AG09309 (cell line): ENCODE results near the gene SH3GL1.

Source experiments
- DNase-seq: peaks from one replicate; pipeline ENCODE4 v3.0.0-alpha.2; 2010; ENCODE audit warnings: low read depth
- H3K4me3 ChIP-seq: 2 replicates; pipeline ENCODE4 v1.5.1; 2011; ENCODE audit warnings: mild to moderate bottlenecking, low read depth, low read length, moderate library complexity; ENCODE audit not compliant: control insufficient read depth
- TF ChIP-seq, protein P1 (sequence below): IDR thresholded peaks from 2 replicates; pipeline ENCODE4 v1.5.1; 2011; ENCODE audit warnings: mild to moderate bottlenecking, low read depth, low read length, inconsistent platforms; ENCODE audit not compliant: insufficient read depth, control insufficient read depth; ENCODE audit errors: missing control alignments

Gene SH3GL1

DNA sequence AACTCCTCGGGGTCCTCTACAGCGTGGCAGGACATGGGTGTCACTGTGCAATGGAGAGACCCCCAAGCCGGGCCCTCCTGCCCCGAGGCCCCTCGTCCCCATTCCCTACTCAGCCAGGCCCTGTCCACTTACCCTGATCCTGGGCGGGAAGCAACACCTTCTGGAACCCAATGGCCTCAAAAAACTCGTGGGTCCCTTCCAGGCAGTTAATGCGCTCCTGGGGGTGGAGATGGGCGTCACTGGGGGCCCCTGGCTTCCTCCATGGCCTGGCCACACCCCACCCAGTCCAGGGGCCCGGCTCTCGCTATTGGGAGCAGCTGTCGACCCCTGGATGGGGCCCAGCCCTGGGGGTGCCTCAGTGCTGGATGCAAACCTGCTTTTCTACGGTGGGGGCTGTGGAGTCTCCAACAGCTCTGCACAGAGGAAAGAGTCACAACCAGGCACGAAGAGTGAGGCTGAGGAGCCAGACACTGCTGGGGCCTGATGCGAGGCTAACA, 46.4 kb upstream of the SH3GL1 start:
- no peak for DNase-seq
- TF ChIP-seq, protein P1, sequence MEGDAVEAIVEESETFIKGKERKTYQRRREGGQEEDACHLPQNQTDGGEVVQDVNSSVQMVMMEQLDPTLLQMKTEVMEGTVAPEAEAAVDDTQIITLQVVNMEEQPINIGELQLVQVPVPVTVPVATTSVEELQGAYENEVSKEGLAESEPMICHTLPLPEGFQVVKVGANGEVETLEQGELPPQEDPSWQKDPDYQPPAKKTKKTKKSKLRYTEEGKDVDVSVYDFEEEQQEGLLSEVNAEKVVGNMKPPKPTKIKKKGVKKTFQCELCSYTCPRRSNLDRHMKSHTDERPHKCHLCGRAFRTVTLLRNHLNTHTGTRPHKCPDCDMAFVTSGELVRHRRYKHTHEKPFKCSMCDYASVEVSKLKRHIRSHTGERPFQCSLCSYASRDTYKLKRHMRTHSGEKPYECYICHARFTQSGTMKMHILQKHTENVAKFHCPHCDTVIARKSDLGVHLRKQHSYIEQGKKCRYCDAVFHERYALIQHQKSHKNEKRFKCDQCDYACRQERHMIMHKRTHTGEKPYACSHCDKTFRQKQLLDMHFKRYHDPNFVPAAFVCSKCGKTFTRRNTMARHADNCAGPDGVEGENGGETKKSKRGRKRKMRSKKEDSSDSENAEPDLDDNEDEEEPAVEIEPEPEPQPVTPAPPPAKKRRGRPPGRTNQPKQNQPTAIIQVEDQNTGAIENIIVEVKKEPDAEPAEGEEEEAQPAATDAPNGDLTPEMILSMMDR, result no peak
- H3K4me3 ChIP-seq, result no peak overlapping the region

DNA sequence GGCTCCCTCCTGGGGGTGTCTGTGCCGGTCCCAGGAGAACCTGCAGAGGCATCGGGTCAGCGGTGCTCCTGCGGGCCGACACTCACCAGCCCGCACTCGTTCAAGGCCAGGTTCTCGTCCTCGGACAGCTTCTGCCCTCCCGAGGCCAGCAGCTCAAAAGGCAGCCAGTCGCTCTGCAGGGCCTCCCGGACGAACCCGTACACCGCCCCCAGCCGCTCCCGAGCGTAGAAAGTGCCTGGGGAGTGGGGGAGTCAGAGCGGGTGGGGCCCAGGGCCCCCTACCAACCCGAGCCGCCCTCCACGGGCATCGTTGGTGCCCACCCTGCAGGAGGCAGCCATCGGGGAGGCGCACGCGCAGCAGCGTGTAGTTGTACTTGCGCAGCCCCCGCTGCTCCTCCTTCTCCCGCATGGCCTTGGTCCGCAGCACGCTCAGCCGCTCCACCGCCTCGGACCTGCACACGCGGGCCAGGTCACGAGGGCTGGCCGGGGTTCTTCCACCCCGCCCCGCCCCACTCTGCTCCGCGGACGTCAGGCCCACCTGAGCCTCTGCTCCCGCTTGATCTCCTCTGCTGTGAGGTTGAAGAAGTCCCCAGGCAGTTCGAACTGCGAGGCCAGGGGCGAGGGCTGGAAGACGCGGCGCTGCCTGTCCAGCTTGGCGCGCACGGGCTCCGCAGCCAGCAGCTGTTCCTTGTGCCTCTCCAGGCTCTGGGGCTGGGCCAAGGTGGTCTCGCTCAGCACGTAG, 45.8 kb upstream of the SH3GL1 start:
- H3K4me3 ChIP-seq, result no peak overlapping the region
- TF ChIP-seq, protein P1, result no peak
- DNase-seq, result no peak

GRCh38 chr19:4444765-4445741, 44.7 kb upstream of the SH3GL1 start:
- DNase-seq, result no peak
- TF ChIP-seq, protein P1, result no peak
- H3K4me3 ChIP-seq, result no peak overlapping the region

DNA sequence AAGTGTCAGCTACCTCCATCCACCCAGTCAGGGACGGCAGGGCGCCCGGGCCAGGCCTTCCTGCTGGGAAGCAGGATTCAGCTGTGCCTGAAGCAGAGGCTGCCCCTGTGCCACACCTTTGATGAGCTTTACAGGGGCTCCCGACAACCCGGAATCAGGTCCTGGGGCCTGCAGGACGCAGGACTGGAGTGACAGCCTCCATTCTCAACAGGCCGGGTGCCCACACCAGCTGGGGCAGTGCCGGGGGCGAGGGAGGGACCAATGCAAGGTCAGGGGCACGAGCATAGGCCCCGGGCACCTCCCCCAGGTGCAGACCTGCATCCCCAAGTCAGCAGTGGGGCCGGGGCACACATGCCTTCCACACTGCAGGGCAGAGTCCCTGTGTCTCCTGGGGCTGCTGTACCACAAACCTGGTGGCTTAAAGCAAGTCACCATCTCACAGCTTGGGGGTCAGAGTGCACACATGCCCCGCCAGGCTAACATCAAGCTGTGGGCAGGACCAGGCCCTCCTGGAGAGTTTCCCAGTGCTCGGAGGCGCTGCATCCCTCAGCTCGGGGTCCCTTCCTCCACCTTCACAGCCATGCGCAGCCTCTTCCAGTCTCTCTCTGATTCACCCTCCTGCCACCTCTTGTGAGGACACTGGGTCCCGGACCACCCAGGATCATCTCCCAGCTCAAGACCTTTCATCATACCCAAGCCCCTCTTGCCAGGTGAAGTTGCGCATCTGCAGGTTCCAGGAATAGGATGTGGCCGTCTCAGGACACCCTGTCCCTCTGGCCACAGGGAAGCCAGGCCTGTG, 43.8 kb upstream of the SH3GL1 start:
- DNase-seq, result no peak
- TF ChIP-seq, protein P1, result no peak
- H3K4me3 ChIP-seq, result no peak overlapping the region

DNA sequence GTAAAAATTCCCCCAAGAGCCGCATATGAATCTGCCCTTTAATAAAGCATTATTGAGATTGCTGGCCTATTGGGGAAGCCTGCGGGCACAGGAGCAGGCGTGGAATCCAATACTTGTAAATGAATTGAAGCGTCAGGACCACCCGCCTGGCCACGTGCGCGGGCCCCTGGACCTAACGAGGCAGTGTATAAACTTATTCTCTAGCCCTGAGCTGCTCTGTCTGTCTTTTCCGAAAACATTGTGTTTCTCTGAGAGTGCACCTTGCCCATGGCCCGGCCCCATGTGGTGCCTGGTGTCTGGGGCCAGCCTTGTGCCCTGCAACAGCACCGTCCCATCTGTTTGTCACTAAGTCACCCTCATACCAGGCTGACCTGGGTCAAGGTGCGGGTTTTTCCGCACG, 42.8 kb upstream of the SH3GL1 start:
- no peak for DNase-seq
- TF ChIP-seq, protein P1, result no peak
- no peak overlapping the region for H3K4me3 ChIP-seq

DNA sequence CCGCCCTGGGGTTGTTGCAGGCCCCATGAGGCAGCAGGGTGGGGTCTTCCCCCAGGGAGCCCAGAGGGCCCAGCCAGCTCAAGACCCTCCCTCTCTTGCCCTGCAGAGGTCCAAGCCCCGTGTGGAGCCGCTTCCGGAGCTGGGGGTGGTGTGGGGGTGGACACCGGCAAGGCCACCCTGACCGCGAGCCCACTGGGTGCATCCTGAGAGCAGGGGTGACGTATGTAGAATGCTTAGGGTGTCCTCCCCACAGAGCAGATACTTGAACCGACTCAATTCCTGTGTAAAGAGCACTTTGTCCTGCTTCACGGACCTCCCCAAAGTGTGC, 42.4 kb upstream of the SH3GL1 start:
- no peak for DNase-seq
- TF ChIP-seq, protein P1, result no peak
- H3K4me3 ChIP-seq, result no peak overlapping the region
